ENCODE results near the gene ECHDC3. TPM values are rescaled to one million over a fixed set of nuclear protein-coding genes. Genes with fewer than 3 reads are reported as not detected.
A peak's percentile ranks its signal among the peaks of the same experiment; 100 is the strongest.

ECHDC3 gene
- 10 to 100 TPM in 2 of 4 donors, 1 to 10 TPM in 1, under 1 TPM in 1; 0.44 to 55.7 (median 31.6) TPM for total RNA-seq

DNA sequence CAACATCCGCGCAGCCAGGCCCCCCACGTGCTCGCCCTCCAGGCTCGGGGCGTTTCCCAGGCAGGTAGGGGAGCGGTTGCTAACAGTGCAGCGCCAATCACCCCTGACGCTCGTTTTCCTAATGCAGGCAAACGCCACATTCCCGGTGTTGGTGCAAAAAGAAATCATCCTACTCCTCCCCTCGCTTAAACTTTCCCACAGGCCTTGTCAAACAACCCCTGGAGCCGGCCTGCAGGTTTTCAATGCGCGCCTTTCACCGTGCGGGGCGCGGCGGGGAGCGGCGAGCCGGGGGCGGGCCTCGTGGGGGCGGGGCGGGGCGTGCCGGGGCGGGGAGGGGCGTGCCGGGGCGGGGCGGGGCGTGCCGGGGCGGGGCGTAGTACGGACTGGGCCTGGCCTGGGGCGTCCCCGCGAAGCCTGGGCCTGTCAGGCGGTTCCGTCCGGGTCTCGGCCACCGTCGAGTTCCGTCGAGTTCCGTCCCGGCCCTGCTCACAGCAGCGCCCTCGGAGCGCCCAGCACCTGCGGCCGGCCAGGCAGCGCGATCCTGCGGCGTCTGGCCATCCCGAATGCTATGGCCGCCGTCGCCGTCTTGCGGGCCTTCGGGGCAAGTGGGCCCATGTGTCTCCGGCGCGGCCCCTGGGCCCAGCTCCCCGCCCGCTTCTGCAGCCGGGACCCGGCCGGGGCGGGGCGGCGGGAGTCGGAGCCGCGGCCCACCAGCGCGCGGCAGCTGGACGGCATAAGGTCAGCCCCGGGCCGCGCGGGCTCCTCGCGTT lies at the start of gene ECHDC3:
TSS of gene ECHDC3 (plus strand) at position 374 of the 770 bp plus-strand sequence. CDS start at position 569, 195 bp downstream.
- intact Hi-C loops (cut with DNase I): no loop called here
- H3K9me3 ChIP-seq: no peaks in the 10 kb centered on the region
- H3K27ac ChIP-seq: peak within 1 kb of the TSS; percentile 60 to 93 (median 76)
- peaks cover 3 to 45% (median 8%) of the 10 kb centered on the region in 3 donors for H3K4me1 ChIP-seq
- TF ChIP-seq POLR2A (IDR thresholded peaks at IDR 0.05) (peak in 2 of 4 donors; percentile 31 to 42), CTCF (IDR thresholded peaks at IDR 0.05) (no peak)
- WGBS, 2 donors: 3 to 26% methylated on average over 11 to 33 of the region's 93 CpGs
- peak; percentile 12 for DNase-seq
- H3K4me3 ChIP-seq: peak within 1 kb of the TSS; percentile 19 to 78 (median 66)
- H3K27me3 ChIP-seq: no peaks in the 10 kb centered on the region
- no peaks in the 10 kb centered on the region for H3K36me3 ChIP-seq

- H3K36me3 ChIP-seq: no peaks in the 10 kb centered on the region
- WGBS, 2 donors: 92 to 95% methylated on average over 7 of the region's 7 CpGs
- H3K27me3 ChIP-seq: no peaks in the 10 kb centered on the region
- no peak for DNase-seq
- no peak overlapping the region for H3K27ac ChIP-seq
- intact Hi-C loops (cut with DNase I): no loop called here
- peaks cover 3 to 14% (median 4%) of the 10 kb centered on the region in 3 donors for H3K4me1 ChIP-seq
- no peak overlapping the region for H3K4me3 ChIP-seq
- TF ChIP-seq POLR2A (IDR thresholded peaks at IDR 0.05): no peak
- no peak for TF ChIP-seq CTCF (IDR thresholded peaks at IDR 0.05)
- no peaks in the 10 kb centered on the region for H3K9me3 ChIP-seq
Measured at GRCh38 chr10:11693376-11693775, 48.8 kb upstream of the ECHDC3 start.

- DNase-seq: no peak
- TF ChIP-seq CTCF (IDR thresholded peaks at IDR 0.05): no peak
- no peak for TF ChIP-seq POLR2A (IDR thresholded peaks at IDR 0.05)
- WGBS, 2 donors: 93 to 100% methylated on average over 2 of the region's 2 CpGs
- H3K27me3 ChIP-seq: no peaks in the 10 kb centered on the region
- intact Hi-C loops (cut with DNase I): no loop called here
- no peak overlapping the region for H3K27ac ChIP-seq
- no peak overlapping the region for H3K4me3 ChIP-seq
- H3K4me1 ChIP-seq: peaks cover 0 to 6% (median 0%) of the 10 kb centered on the region in 3 donors
- H3K36me3 ChIP-seq: no peaks in the 10 kb centered on the region
- H3K9me3 ChIP-seq: no peaks in the 10 kb centered on the region
Measured at GRCh38 chr10:11695779-11696178, 46.4 kb upstream of the ECHDC3 start.

DNA sequence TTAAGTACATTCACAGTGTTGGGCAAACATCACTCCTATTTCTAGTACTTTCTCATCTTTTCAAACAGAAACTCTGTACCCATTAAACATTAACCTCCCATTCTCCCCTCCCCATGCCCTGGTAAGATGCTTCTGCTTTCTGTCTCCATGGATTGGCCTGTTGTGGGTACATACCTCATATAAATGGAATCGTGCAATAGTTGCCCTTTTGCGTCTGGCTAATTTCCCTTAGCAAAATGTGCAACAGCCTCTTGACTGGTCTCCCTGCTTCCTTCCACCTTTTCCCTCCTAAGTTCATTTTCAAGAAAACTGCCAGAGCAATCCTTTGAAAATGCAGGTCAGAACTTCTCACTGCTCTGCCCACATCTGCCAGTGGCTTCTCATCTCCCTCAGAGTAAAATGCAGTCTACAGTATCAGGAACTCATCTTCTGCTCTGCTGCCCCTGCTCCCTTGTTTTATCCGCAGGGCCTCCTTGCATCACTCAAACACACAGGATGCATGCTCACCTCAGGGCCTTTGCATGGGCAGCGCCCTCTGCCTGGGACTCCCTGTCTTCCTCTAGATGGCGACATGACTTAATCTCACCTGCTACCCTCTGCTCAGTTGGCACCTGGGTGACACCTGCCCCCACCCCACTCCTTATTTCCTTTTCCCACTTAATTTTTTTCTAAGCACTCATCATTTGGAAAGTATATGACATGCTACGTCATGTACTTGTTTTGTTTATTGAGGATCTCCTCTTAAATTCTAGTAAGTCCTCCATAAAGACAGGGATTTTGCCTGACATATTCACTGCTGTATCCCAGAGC lies 44.3 kb upstream of the ECHDC3 start:
- Histone ChIP-seq H3K27ac (no peak overlapping the region), H3K36me3 (no peaks in the 10 kb centered on the region), H3K4me1 (peaks cover 0 to 6% (median 0%) of the 10 kb centered on the region in 3 donors), H3K4me3 (no peak overlapping the region), H3K27me3 (no peaks in the 10 kb centered on the region), H3K9me3 (no peaks in the 10 kb centered on the region)
- no peak for DNase-seq
- 84 to 92% methylated on average over 6 of the region's 6 CpGs for WGBS, 2 donors
- intact Hi-C loops (cut with DNase I): no loop called here
- TF ChIP-seq CTCF (IDR thresholded peaks at IDR 0.05) (peak in 1 of 6 experiments; percentile 26), POLR2A (IDR thresholded peaks at IDR 0.05) (no peak)
